IMR-90 (cell line): ENCODE results near the gene SBF1. TPM values are rescaled to one million over a fixed set of nuclear protein-coding genes. Genes with fewer than 3 reads are reported as not detected.
A peak's percentile ranks its signal among the peaks of the same experiment; 100 is the strongest.

Experiments used
- ATAC-seq: fragments of 200-7000 bp; cut with Tn5 transposase; 2 replicates; pipeline ENCODE4 v1.9.1; 2020; ENCODE audit warnings: low read depth, mild to moderate bottlenecking, moderate library complexity
- BruUV-seq: library from RNA; stranded (reverse); fragments of 400-500 nt; replicated peaks from 2 replicates; lab custom pipeline; 2021; lab: Mats Ljungman, UMichigan
- CTCF ChIA-PET: fragments of 300-600 bp; formaldehyde crosslinking; extraction: SDS; loops from one replicate; lab custom pipeline; 2021; ENCODE audit warnings: antibody characterized with exemption; lab: Yijun Ruan, JAX
- POLR2A ChIA-PET: fragments of 300-600 bp; sonication (Branson Sonifier 250); formaldehyde crosslinking; loops from one replicate; lab custom pipeline; 2022; ENCODE audit warnings: antibody characterized with exemption; ENCODE audit not compliant: unreplicated experiment; lab: Charles Lee
- DNase-seq: peaks from one replicate; pipeline ENCODE4 v3.0.0; 2013
- H2AFZ ChIP-seq: replicated peaks from 2 replicates; pipeline ENCODE3; 2013; ENCODE audit warnings: low read length, mild to moderate bottlenecking; ENCODE audit not compliant: poor library complexity
- H2AK5ac ChIP-seq: 2 replicates; pipeline ENCODE4 v1.6.1; 2013; ENCODE audit warnings: low read depth, low read length, inconsistent platforms
- H2AK9ac ChIP-seq: replicated peaks from 2 replicates; pipeline ENCODE3; 2013; ENCODE audit warnings: mild to moderate bottlenecking, low read depth, low read length, moderate library complexity; ENCODE audit not compliant: poor library complexity
- H2BK120ac ChIP-seq: 2 replicates; pipeline ENCODE4 v1.6.1; 2013; ENCODE audit warnings: low read depth, low read length, inconsistent platforms
- H2BK15ac ChIP-seq: 3 replicates; pipeline ENCODE4 v1.6.1; 2013; ENCODE audit warnings: low read depth, low read length, inconsistent platforms
- H2BK20ac ChIP-seq: 2 replicates; pipeline ENCODE4 v1.6.1; 2013; ENCODE audit warnings: low read depth, mild to moderate bottlenecking, inconsistent platforms, low read length, moderate library complexity
- H2BK5ac ChIP-seq: 2 replicates; pipeline ENCODE4 v1.6.1; 2013; ENCODE audit warnings: mild to moderate bottlenecking, low read depth, low read length, inconsistent platforms; ENCODE audit not compliant: poor library complexity, severe bottlenecking
- H3K14ac ChIP-seq: replicated peaks from 2 replicates; pipeline ENCODE4 v1.6.1; 2013; ENCODE audit warnings: low read depth, low read length, inconsistent platforms
- H3K18ac ChIP-seq: 2 replicates; pipeline ENCODE4 v1.6.1; 2013; ENCODE audit warnings: low read depth, low read length, control low read depth
- H3K23ac ChIP-seq: 2 replicates; pipeline ENCODE4 v1.6.1; 2013; ENCODE audit warnings: low read depth, low read length, inconsistent platforms
- H3K27ac ChIP-seq: 2 replicates; pipeline ENCODE4 v1.5.1; 2013; ENCODE audit warnings: mild to moderate bottlenecking, control low read depth, low read length; ENCODE audit not compliant: insufficient read depth
- H3K27me3 ChIP-seq: 2 replicates; pipeline ENCODE4 v1.6.1; 2013; ENCODE audit warnings: low read length; ENCODE audit not compliant: control insufficient read depth, insufficient read depth
- H3K36me3 ChIP-seq: 2 replicates; pipeline ENCODE4 v1.6.1; 2013; ENCODE audit warnings: low read length, mixed read lengths; ENCODE audit not compliant: control insufficient read depth, insufficient read depth
- H3K4ac ChIP-seq: 2 replicates; pipeline ENCODE4 v1.6.1; 2013; ENCODE audit warnings: low read depth, low read length, inconsistent platforms
- H3K4me1 ChIP-seq: 2 replicates; pipeline ENCODE4 v1.6.1; 2013; ENCODE audit warnings: low read length, mixed read lengths; ENCODE audit not compliant: control insufficient read depth, insufficient read depth
- H3K4me2 ChIP-seq: 2 replicates; pipeline ENCODE4 v1.6.1; 2013; ENCODE audit warnings: low read depth, mild to moderate bottlenecking, control low read depth, low read length, moderate library complexity
- H3K4me3 ChIP-seq: 2 replicates; pipeline ENCODE4 v1.5.1; 2013; ENCODE audit warnings: low read depth, mild to moderate bottlenecking, control low read depth, low read length, moderate library complexity; ENCODE audit not compliant: insufficient read depth
- H3K56ac ChIP-seq: 2 replicates; pipeline ENCODE4 v1.6.1; 2013; ENCODE audit warnings: low read length, inconsistent platforms; ENCODE audit not compliant: insufficient read depth; ENCODE audit errors: extremely low read depth
- H3K79me1 ChIP-seq, 2 experiments: 2 replicates each; pipeline ENCODE4 v1.6.1; 2013; ENCODE audit warnings: low read length in 2 of 2, inconsistent platforms in 1 of 2, low read depth in 1 of 2
- H3K9ac ChIP-seq: 2 replicates; pipeline ENCODE4 v1.6.1; 2013; ENCODE audit warnings: low read depth, low read length, control low read depth
- H3K9me1 ChIP-seq: 2 replicates; pipeline ENCODE4 v1.6.1; 2013; ENCODE audit warnings: low read length, inconsistent platforms; ENCODE audit not compliant: insufficient read depth
- H3K9me3 ChIP-seq: 2 replicates; pipeline ENCODE4 v1.6.1; 2013; ENCODE audit warnings: low read length; ENCODE audit not compliant: control insufficient read depth, insufficient read depth
- H4K20me1 ChIP-seq: 2 replicates; pipeline ENCODE4 v1.6.1; 2013; ENCODE audit warnings: low read length, inconsistent platforms; ENCODE audit not compliant: insufficient read depth
- H4K5ac ChIP-seq: 2 replicates; pipeline ENCODE4 v1.6.1; 2013; ENCODE audit warnings: mild to moderate bottlenecking, low read depth, low read length, control low read depth
- H4K8ac ChIP-seq, 2 experiments: 2 replicates each; pipeline ENCODE4 v1.6.1; 2013; ENCODE audit warnings: low read depth in 2 of 2, low read length in 2 of 2, control low read depth in 1 of 2, inconsistent platforms in 1 of 2
- H4K91ac ChIP-seq: 2 replicates; pipeline ENCODE4 v1.6.1; 2013; ENCODE audit warnings: low read depth, low read length, inconsistent platforms; ENCODE audit not compliant: insufficient read depth
- BHLHE40 ChIP-seq: fragments of 150-350 bp; IDR thresholded peaks from 2 replicates; pipeline ENCODE4 v1.6.1; 2016; ENCODE audit warnings: mild to moderate bottlenecking, low read depth, low read length
- CEBPB ChIP-seq: IDR thresholded peaks from 2 replicates; pipeline ENCODE4 v1.6.1; 2012; ENCODE audit warnings: low read depth, low read length, improper control_type of control experiment
- CHD1 ChIP-seq: IDR thresholded peaks from 2 replicates; pipeline ENCODE4 v1.6.1; 2012; ENCODE audit warnings: low read depth, low read length, improper control_type of control experiment
- FOS ChIP-seq: fragments of 150-350 bp; IDR thresholded peaks from 2 replicates; pipeline ENCODE4 v1.6.1; 2016; ENCODE audit warnings: low read depth, low read length
- MAZ ChIP-seq: IDR thresholded peaks from 2 replicates; pipeline ENCODE4 v1.6.1; 2012; ENCODE audit warnings: low read depth, mild to moderate bottlenecking, low read length, improper control_type of control experiment, moderate library complexity, borderline replicate concordance
- RAD21 ChIP-seq: IDR thresholded peaks from 2 replicates; pipeline ENCODE4 v1.6.1; 2012; ENCODE audit warnings: low read length, improper control_type of control experiment
- RFX5 ChIP-seq: IDR thresholded peaks from 2 replicates; pipeline ENCODE4 v1.8.0; 2012; ENCODE audit warnings: low read depth, mild to moderate bottlenecking, low read length, moderate library complexity
- SMC3 ChIP-seq: fragments of 150-350 bp; IDR thresholded peaks from 2 replicates; pipeline ENCODE4 v1.6.1; 2016; ENCODE audit warnings: low read depth, mild to moderate bottlenecking, antibody characterized with exemption, low read length, moderate library complexity
- WGBS, 2 experiments: methylation state at CpG; one replicate each; pipeline versions ENCODE4 v1.1.5 to v1.1.7; 2013; ENCODE audit warnings: missing lambda C conversion rate in 2 of 2; ENCODE audit not compliant: insufficient read length in 1 of 2; ENCODE audit errors: extremely low coverage in 2 of 2; 5-methylcytosine and 5-hydroxymethylcytosine counted together
- dilution Hi-C: fragments of 300-500 bp; cut with HindIII; formaldehyde crosslinking; loops from one replicate; pipeline ENCODE4 v1.14.3; 2018; ENCODE audit warnings: low sequenced_read_pairs; ENCODE audit not compliant: unreplicated experiment
- in situ Hi-C: fragments of 300-500 bp; cut with MboI; formaldehyde crosslinking; loops from 3 replicates; pipeline ENCODE4 v1.14.3; 2019; ENCODE audit warnings: low sequenced_read_pairs, inconsistent platforms, mixed read lengths
- intact Hi-C: fragments of 100-400 bp; cut with micrococcal nuclease; formaldehyde crosslinking; loops from 2 replicates; pipeline ENCODE4 v1.10.0; 2022
- polyA plus RNA-seq, 3 experiments: library from polyadenylated mRNA; depleted of rRNA; stranded (reverse); fragments of >200 nt; gene quantifications; 2 replicates each; pipeline ENCODE4 v1.2.3, GENCODE V29; 2012; ENCODE audit warnings: low replicate concordance in 1 of 3
- total RNA-seq: library from RNA; depleted of rRNA; stranded (reverse); fragments of >200 nt; gene quantifications from 2 replicates; pipeline ENCODE4 v1.2.3, GENCODE V29; 2012
- TF ChIP-seq, protein P1 (sequence below): conservative IDR thresholded peaks from 2 replicates; pipeline ENCODE4 v1.5.1; 2012; ENCODE audit warnings: mild to moderate bottlenecking, low read depth, low read length, improper control_type of control experiment
- TF ChIP-seq, protein P2 (sequence below): fragments of 150-350 bp; IDR thresholded peaks from 2 replicates; pipeline ENCODE4 v1.6.1; 2017; ENCODE audit warnings: mild to moderate bottlenecking, antibody characterized with exemption, low read length, low read depth

Gene SBF1
- total and polyA plus RNA-seq, 2 of the 4 experiments (the other 2 are of a cell fraction): 21.5 to 33.2 TPM

DNA sequence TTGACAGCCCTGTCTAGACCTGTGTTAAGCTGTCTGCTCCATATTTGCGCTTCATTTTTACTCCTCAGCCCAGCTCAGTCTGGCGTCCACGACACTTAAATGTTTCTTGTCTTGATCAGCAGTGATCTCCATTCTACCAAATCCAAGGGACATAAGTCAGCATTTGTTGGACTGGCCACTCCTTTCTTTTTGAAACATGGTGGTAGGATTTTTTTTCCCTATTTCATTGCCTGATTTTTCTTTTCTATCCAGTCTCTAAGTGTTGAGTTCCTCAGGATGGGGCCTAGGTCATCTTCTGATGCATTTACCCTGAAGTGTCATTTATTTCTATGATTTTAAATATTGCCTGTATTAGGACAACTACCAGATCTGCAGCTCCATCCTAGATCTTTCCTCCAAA lies 34.1 kb upstream of the SBF1 start:
- H3K27ac ChIP-seq: no peak overlapping the region; the same call in 1 of the 2 replicates
- H3K4me2 ChIP-seq: peak overlapping the region; percentile 95
- H3K9ac ChIP-seq: peak overlapping the region; percentile 65; the same call in 1 of the 2 replicates
- peak overlapping the region; percentile 100 for H3K4me3 ChIP-seq
- peaks cover 4% of the 10 kb centered on the region; the same call in 1 of the 2 replicates for H3K9me1 ChIP-seq
- in situ Hi-C loops: no loop called here
- no peaks in the 10 kb centered on the region; the same call in 1 of the 2 replicates for H4K20me1 ChIP-seq
- peaks cover 4% of the 10 kb centered on the region for H3K4me1 ChIP-seq
- WGBS, 2 experiments: 0% methylated on average over 3 of the region's 3 CpGs; no CpG with 5 or more reads in 1 of the 2 experiments
- no TSS peak for BruUV-seq
- peak overlapping the region; percentile 26 for H2AK5ac ChIP-seq
- dilution Hi-C loops: no loop called here
- ChIA-PET CTCF (interaction anchor here (1.0 to 1.7 kb wide), 3 partner anchors 17 to 54 kb away, joined by 3 to 5 read pairs (median 3); partner anchors contain the start of gene SCO2), POLR2A (no interaction called here)
- peaks cover 14% of the 10 kb centered on the region for H3K36me3 ChIP-seq
- H2AK9ac ChIP-seq: no peak overlapping the region
- no peak overlapping the region for H2BK120ac ChIP-seq
- peaks cover 19 to 57% of the 10 kb centered on the region in 2 experiments for H3K79me1 ChIP-seq
- no peak overlapping the region for H3K14ac ChIP-seq
- no peak overlapping the region for H2BK5ac ChIP-seq
- H3K23ac ChIP-seq: no peak overlapping the region
- no peak overlapping the region for H2AFZ ChIP-seq
- H3K4ac ChIP-seq: 0 out of 2 replicates have a peak overlapping the region, but pooled peaks have one; percentile 9
- no peak overlapping the region for H4K91ac ChIP-seq
- 0 out of 2 replicates have a peak overlapping the region, but pooled peaks have one; percentile 21 for H3K56ac ChIP-seq
- H2BK15ac ChIP-seq: no peak overlapping the region
- H3K9me3 ChIP-seq: no peaks in the 10 kb centered on the region
- peak overlapping the region; percentile 62 to 68; a peak in 2 of 4 replicates for H4K8ac ChIP-seq
- H4K5ac ChIP-seq: no peak overlapping the region
- no peak overlapping the region for H3K18ac ChIP-seq
- H2BK20ac ChIP-seq: no peak overlapping the region
- intact Hi-C loops: no loop called here
- no peaks in the 10 kb centered on the region for H3K27me3 ChIP-seq
- ATAC-seq (no peak), DNase-seq (no peak)
- TF ChIP-seq SMC3: no peak
- no peak for TF ChIP-seq CEBPB
- no peak for TF ChIP-seq FOS
- no peak for TF ChIP-seq BHLHE40
- TF ChIP-seq, protein P1, sequence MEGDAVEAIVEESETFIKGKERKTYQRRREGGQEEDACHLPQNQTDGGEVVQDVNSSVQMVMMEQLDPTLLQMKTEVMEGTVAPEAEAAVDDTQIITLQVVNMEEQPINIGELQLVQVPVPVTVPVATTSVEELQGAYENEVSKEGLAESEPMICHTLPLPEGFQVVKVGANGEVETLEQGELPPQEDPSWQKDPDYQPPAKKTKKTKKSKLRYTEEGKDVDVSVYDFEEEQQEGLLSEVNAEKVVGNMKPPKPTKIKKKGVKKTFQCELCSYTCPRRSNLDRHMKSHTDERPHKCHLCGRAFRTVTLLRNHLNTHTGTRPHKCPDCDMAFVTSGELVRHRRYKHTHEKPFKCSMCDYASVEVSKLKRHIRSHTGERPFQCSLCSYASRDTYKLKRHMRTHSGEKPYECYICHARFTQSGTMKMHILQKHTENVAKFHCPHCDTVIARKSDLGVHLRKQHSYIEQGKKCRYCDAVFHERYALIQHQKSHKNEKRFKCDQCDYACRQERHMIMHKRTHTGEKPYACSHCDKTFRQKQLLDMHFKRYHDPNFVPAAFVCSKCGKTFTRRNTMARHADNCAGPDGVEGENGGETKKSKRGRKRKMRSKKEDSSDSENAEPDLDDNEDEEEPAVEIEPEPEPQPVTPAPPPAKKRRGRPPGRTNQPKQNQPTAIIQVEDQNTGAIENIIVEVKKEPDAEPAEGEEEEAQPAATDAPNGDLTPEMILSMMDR: no peak
- TF ChIP-seq RFX5: no peak
- TF ChIP-seq CHD1: no peak
- TF ChIP-seq MAZ: no peak
- no peak for TF ChIP-seq RAD21
- TF ChIP-seq, protein P2, sequence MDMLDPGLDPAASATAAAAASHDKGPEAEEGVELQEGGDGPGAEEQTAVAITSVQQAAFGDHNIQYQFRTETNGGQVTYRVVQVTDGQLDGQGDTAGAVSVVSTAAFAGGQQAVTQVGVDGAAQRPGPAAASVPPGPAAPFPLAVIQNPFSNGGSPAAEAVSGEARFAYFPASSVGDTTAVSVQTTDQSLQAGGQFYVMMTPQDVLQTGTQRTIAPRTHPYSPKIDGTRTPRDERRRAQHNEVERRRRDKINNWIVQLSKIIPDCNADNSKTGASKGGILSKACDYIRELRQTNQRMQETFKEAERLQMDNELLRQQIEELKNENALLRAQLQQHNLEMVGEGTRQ: no peak
